ENCODE results near the gene MPV17. TPM values are rescaled to one million over a fixed set of nuclear protein-coding genes. Genes with fewer than 3 reads are reported as not detected.

Gene MPV17
- total and polyA plus RNA-seq, 9 of the 15 experiments (the other 6 are each of a cell fraction or from before 2014, with no cell fraction given) = 54.7 to 140 (median 70.2) TPM

GRCh38 chr2:27314709-27315108, 8.2 kb downstream of the MPV17 start:
- Histone ChIP-seq H3K9ac (ENCODE audit: insufficient read depth in 1 of 2, low read depth in 2 of 2, low read length in 2 of 2) (peak overlapping the region in 1 of 2 experiments; percentile 78; a peak in 2 of 4 replicates), H4K20me1 (replicated peaks; ENCODE audit: control insufficient read depth, insufficient read depth, low read length) (0 out of 2 replicates have a peak, but pooled peaks cover 6% of the 10 kb centered on the region), H3K4me2 (ENCODE audit: insufficient read depth, low read length) (no peak overlapping the region), H3K4me1 (replicated peaks in 1 of 2; ENCODE audit: control insufficient read depth in 2 of 2, insufficient read depth in 2 of 2, low read length in 2 of 2) (peaks cover 0 to 8% of the 10 kb centered on the region in 2 experiments; a peak in 3 of 5 replicates), H3K9me3 (replicated peaks; ENCODE audit: control insufficient read depth, insufficient read depth, low read depth, low read length) (no peaks in the 10 kb centered on the region), H3K36me3 (ENCODE audit: control insufficient read depth, insufficient read depth, low read length) (peaks cover 15% of the 10 kb centered on the region; the same call in 1 of the 3 replicates), H3K79me2 (ENCODE audit: control insufficient read depth, insufficient read depth, low read length) (no peaks in the 10 kb centered on the region), H3K4me3 (no peak overlapping the region), H3K9me1 (ENCODE audit: control insufficient read depth, insufficient read depth, low read length) (peaks cover 7% of the 10 kb centered on the region), H2AFZ (ENCODE audit: low read depth, low read length) (no peak overlapping the region), H3K27me3 (ENCODE audit: control insufficient read depth in 2 of 2, insufficient read depth in 2 of 2, low read length in 2 of 2) (no peaks in the 10 kb centered on the region), H3K27ac (ENCODE audit: extremely low read depth, low read depth, low read length) (no peak overlapping the region)
- CTCF ChIA-PET (ENCODE audit: low intra/inter-chr PET ratio) = no interaction called here
- TF ChIP-seq TRIM28 (IDR thresholded peaks at IDR 0.05) (no peak), POLR2G (IDR thresholded peaks at IDR 0.05; ENCODE audit: low read depth, low read length) (peak; percentile 58; the same call in 1 of the 2 replicates)
- TF ChIP-seq, protein P1, sequence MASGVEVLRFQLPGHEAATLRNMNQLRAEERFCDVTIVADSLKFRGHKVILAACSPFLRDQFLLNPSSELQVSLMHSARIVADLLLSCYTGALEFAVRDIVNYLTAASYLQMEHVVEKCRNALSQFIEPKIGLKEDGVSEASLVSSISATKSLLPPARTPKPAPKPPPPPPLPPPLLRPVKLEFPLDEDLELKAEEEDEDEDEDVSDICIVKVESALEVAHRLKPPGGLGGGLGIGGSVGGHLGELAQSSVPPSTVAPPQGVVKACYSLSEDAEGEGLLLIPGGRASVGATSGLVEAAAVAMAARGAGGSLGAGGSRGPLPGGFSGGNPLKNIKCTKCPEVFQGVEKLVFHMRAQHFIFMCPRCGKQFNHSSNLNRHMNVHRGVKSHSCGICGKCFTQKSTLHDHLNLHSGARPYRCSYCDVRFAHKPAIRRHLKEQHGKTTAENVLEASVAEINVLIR (CRISPR knock-in tag; IDR thresholded peaks at IDR 0.05) = no peak
- 56% methylated on average over 8 of the region's 9 CpGs for WGBS (ENCODE audit: insufficient coverage, low coverage, missing lambda C conversion rate)
- DNase-seq (ENCODE audit: extremely low read depth in 1 of 4, low spot score in 3 of 4) (no peak), FAIRE-seq (no peak), ATAC-seq (peak; percentile 14; the same call in 2 of the 3 replicates)
- intact Hi-C loops (cut with micrococcal nuclease) = no loop called here
- POLR2A ChIA-PET = interaction anchor here (0.6 to 1.8 kb wide), 5 partner anchors 9 to 214 kb away, joined by 3 to 4 read pairs (median 3); no protein-coding TSS in a partner anchor
- BruUV-seq (replicated peaks) = no TSS peak
- in situ Hi-C loops (cut with MboI) = no loop called here

Measured in K562 (cell line).